ENCODE data around the gene KRR1.

Gene KRR1

GRCh38 chr12:75476071-75476470 is 35.3 kb downstream of the KRR1 start:
- Histone ChIP-seq H2AK5ac (ENCODE audit: low read length) (no peak overlapping the region), H3K27ac (ENCODE audit: low read depth, low read length) (no peak overlapping the region)
- WGBS (ENCODE audit: extremely low coverage, insufficient coverage, insufficient read length): no CpG with 5 or more reads among the region's 1 CpG

GRCh38 chr12:75474116-75474515 is 37.3 kb downstream of the KRR1 start:
- WGBS (ENCODE audit: extremely low coverage, insufficient coverage, insufficient read length): no CpG with 5 or more reads among the region's 2 CpGs
- Histone ChIP-seq H4K12ac (ENCODE audit: low read depth, low read length) (no peak overlapping the region), H3K4me1 (ENCODE audit: control insufficient read depth in 1 of 2, insufficient read depth in 2 of 2, low read length in 2 of 2) (no peaks in the 10 kb centered on the region), H2AK5ac (ENCODE audit: low read length) (no peak overlapping the region), H2BK12ac (ENCODE audit: low read length) (no peak overlapping the region), H2BK5ac (ENCODE audit: low read depth, low read length, poor library complexity) (no peak overlapping the region), H3K79me2 (ENCODE audit: control insufficient read depth, insufficient read depth, low read length, poor library complexity) (no peaks in the 10 kb centered on the region), H3K23ac (ENCODE audit: low read length) (no peak overlapping the region), H3K36me3 (ENCODE audit: control insufficient read depth in 1 of 2, insufficient read depth in 2 of 2, low read length in 2 of 2) (no peaks in the 10 kb centered on the region), H3K79me1 (ENCODE audit: low read length) (no peaks in the 10 kb centered on the region), H3K9ac (ENCODE audit: low read length) (no peak overlapping the region), H3K18ac (ENCODE audit: low read length) (no peak overlapping the region), H3K9me3 (ENCODE audit: insufficient read depth, low read depth, low read length) (no peaks in the 10 kb centered on the region), H3K4me3 (ENCODE audit: low read depth, low read length) (no peak overlapping the region), H3K4me2 (ENCODE audit: low read length) (no peak overlapping the region), H3K4ac (ENCODE audit: low read depth, low read length) (no peak overlapping the region), H2BK120ac (ENCODE audit: insufficient read depth, low read length, poor library complexity) (no peak overlapping the region), H4K8ac (ENCODE audit: low read depth, low read length) (no peak overlapping the region), H3K27me3 (ENCODE audit: insufficient read depth, low read length) (no peaks in the 10 kb centered on the region), H2AFZ (ENCODE audit: insufficient read depth, low read length, poor library complexity) (no peak overlapping the region), H4K91ac (ENCODE audit: low read depth, low read length) (no peak overlapping the region), H3K14ac (ENCODE audit: low read length) (no peak overlapping the region), H3K27ac (ENCODE audit: low read depth, low read length) (no peak overlapping the region)
- no peak for DNase-seq

More at GRCh38 chr12:75476071-75476470, 35.3 kb downstream of the KRR1 start:
- no peak overlapping the region for H4K12ac ChIP-seq (ENCODE audit: low read depth, low read length)
- H3K14ac ChIP-seq (ENCODE audit: low read length): no peak overlapping the region
- H2AFZ ChIP-seq (ENCODE audit: insufficient read depth, low read length, poor library complexity): no peak overlapping the region
- H2BK5ac ChIP-seq (ENCODE audit: low read depth, low read length, poor library complexity): no peak overlapping the region
- no peak overlapping the region for H3K23ac ChIP-seq (ENCODE audit: low read length)
- no peak overlapping the region for H2BK120ac ChIP-seq (ENCODE audit: insufficient read depth, low read length, poor library complexity)
- H3K9me3 ChIP-seq (ENCODE audit: insufficient read depth, low read depth, low read length): no peaks in the 10 kb centered on the region
- H3K18ac ChIP-seq (ENCODE audit: low read length): no peak overlapping the region
- no peak overlapping the region for H3K4me3 ChIP-seq (ENCODE audit: low read depth, low read length)
- H3K36me3 ChIP-seq (ENCODE audit: control insufficient read depth in 1 of 2, insufficient read depth in 2 of 2, low read length in 2 of 2): no peaks in the 10 kb centered on the region
- peaks cover 4% of the 10 kb centered on the region for H3K79me1 ChIP-seq (ENCODE audit: low read length)
- H3K4me1 ChIP-seq (ENCODE audit: control insufficient read depth in 1 of 2, insufficient read depth in 2 of 2, low read length in 2 of 2): no peaks in the 10 kb centered on the region
- no peak overlapping the region for H4K91ac ChIP-seq (ENCODE audit: low read depth, low read length)
- H3K27me3 ChIP-seq (ENCODE audit: insufficient read depth, low read length): no peaks in the 10 kb centered on the region
- no peak overlapping the region for H3K4ac ChIP-seq (ENCODE audit: low read depth, low read length)
- H3K79me2 ChIP-seq (ENCODE audit: control insufficient read depth, insufficient read depth, low read length, poor library complexity): no peaks in the 10 kb centered on the region
- no peak overlapping the region for H4K8ac ChIP-seq (ENCODE audit: low read depth, low read length)
- no peak overlapping the region for H3K4me2 ChIP-seq (ENCODE audit: low read length)
- no peak overlapping the region for H3K9ac ChIP-seq (ENCODE audit: low read length)
- no peak overlapping the region for H2BK12ac ChIP-seq (ENCODE audit: low read length)
- no peak for DNase-seq

GRCh38 chr12:75471902-75472890 is 39.2 kb downstream of the KRR1 start:
- H3K79me2 ChIP-seq (ENCODE audit: control insufficient read depth, insufficient read depth, low read length, poor library complexity): no peaks in the 10 kb centered on the region
- no peak overlapping the region for H4K12ac ChIP-seq (ENCODE audit: low read depth, low read length)
- H3K4ac ChIP-seq (ENCODE audit: low read depth, low read length): no peak overlapping the region
- no peak overlapping the region for H2BK120ac ChIP-seq (ENCODE audit: insufficient read depth, low read length, poor library complexity)
- no peak overlapping the region for H3K18ac ChIP-seq (ENCODE audit: low read length)
- no peaks in the 10 kb centered on the region for H3K4me1 ChIP-seq (ENCODE audit: control insufficient read depth in 1 of 2, insufficient read depth in 2 of 2, low read length in 2 of 2)
- no peak overlapping the region for H2AK5ac ChIP-seq (ENCODE audit: low read length)
- no CpG with 5 or more reads among the region's 6 CpGs for WGBS (ENCODE audit: extremely low coverage, insufficient coverage, insufficient read length)
- no peak overlapping the region for H3K4me2 ChIP-seq (ENCODE audit: low read length)
- no peak overlapping the region for H4K8ac ChIP-seq (ENCODE audit: low read depth, low read length)
- H3K27ac ChIP-seq (ENCODE audit: low read depth, low read length): no peak overlapping the region
- no peak overlapping the region for H3K14ac ChIP-seq (ENCODE audit: low read length)
- no peak overlapping the region for H2AFZ ChIP-seq (ENCODE audit: insufficient read depth, low read length, poor library complexity)
- H3K4me3 ChIP-seq (ENCODE audit: low read depth, low read length): no peak overlapping the region
- no peak overlapping the region for H3K23ac ChIP-seq (ENCODE audit: low read length)
- peak; percentile 68 to 82 for DNase-seq
- no peaks in the 10 kb centered on the region for H3K79me1 ChIP-seq (ENCODE audit: low read length)
- no peak overlapping the region for H2BK5ac ChIP-seq (ENCODE audit: low read depth, low read length, poor library complexity)
- no peaks in the 10 kb centered on the region for H3K36me3 ChIP-seq (ENCODE audit: control insufficient read depth in 1 of 2, insufficient read depth in 2 of 2, low read length in 2 of 2)
- H3K9ac ChIP-seq (ENCODE audit: low read length): no peak overlapping the region
- H4K91ac ChIP-seq (ENCODE audit: low read depth, low read length): no peak overlapping the region
- no peaks in the 10 kb centered on the region for H3K27me3 ChIP-seq (ENCODE audit: insufficient read depth, low read length)
- peaks cover under 1% of the 10 kb centered on the region for H3K9me3 ChIP-seq (ENCODE audit: insufficient read depth, low read depth, low read length)
- H2BK12ac ChIP-seq (ENCODE audit: low read length): no peak overlapping the region

- Histone ChIP-seq H3K4me2 (ENCODE audit: low read length) (no peak overlapping the region), H3K27ac (ENCODE audit: low read depth, low read length) (no peak overlapping the region), H3K79me1 (ENCODE audit: low read length) (no peaks in the 10 kb centered on the region), H3K9ac (ENCODE audit: low read length) (no peak overlapping the region), H2AFZ (ENCODE audit: insufficient read depth, low read length, poor library complexity) (no peak overlapping the region), H3K4ac (ENCODE audit: low read depth, low read length) (no peak overlapping the region), H4K12ac (ENCODE audit: low read depth, low read length) (no peak overlapping the region), H2BK120ac (ENCODE audit: insufficient read depth, low read length, poor library complexity) (no peak overlapping the region), H3K36me3 (ENCODE audit: control insufficient read depth in 1 of 2, insufficient read depth in 2 of 2, low read length in 2 of 2) (no peaks in the 10 kb centered on the region), H4K8ac (ENCODE audit: low read depth, low read length) (no peak overlapping the region), H3K4me1 (ENCODE audit: control insufficient read depth in 1 of 2, insufficient read depth in 2 of 2, low read length in 2 of 2) (no peaks in the 10 kb centered on the region), H3K79me2 (ENCODE audit: control insufficient read depth, insufficient read depth, low read length, poor library complexity) (no peaks in the 10 kb centered on the region), H2BK5ac (ENCODE audit: low read depth, low read length, poor library complexity) (no peak overlapping the region), H2BK12ac (ENCODE audit: low read length) (no peak overlapping the region), H3K27me3 (ENCODE audit: insufficient read depth, low read length) (no peaks in the 10 kb centered on the region), H4K91ac (ENCODE audit: low read depth, low read length) (no peak overlapping the region), H2AK5ac (ENCODE audit: low read length) (no peak overlapping the region), H3K9me3 (ENCODE audit: insufficient read depth, low read depth, low read length) (peaks cover 2% of the 10 kb centered on the region), H3K4me3 (ENCODE audit: low read depth, low read length) (no peak overlapping the region), H3K18ac (ENCODE audit: low read length) (no peak overlapping the region), H3K14ac (ENCODE audit: low read length) (no peak overlapping the region), H3K23ac (ENCODE audit: low read length) (no peak overlapping the region)
- no peak for DNase-seq
Measured at GRCh38 chr12:75460204-75460603, 51.2 kb downstream of the KRR1 start.
